Left ventricle myocardium inferior (tissue), 1 donor: Measurements from ENCODE around the gene DISP3. TPM values are rescaled to one million over a fixed set of nuclear protein-coding genes. Genes with fewer than 3 reads are reported as not detected.

Experiments used
- DNase-seq: peaks from one replicate; pipeline ENCODE4 v3.0.0-alpha.2; 2020
- H3K27ac ChIP-seq: fragments of 200-600 bp; replicated peaks from 2 replicates; pipeline ENCODE4 v1.8.0; 2021
- H3K27me3 ChIP-seq: fragments of 200-600 bp; 2 replicates; pipeline ENCODE4 v1.8.0; 2021; ENCODE audit warnings: low read depth
- H3K36me3 ChIP-seq: fragments of 200-600 bp; 2 replicates; pipeline ENCODE4 v1.8.0; 2021
- H3K4me1 ChIP-seq: fragments of 200-600 bp; 2 replicates; pipeline ENCODE4 v1.8.0; 2021
- H3K4me3 ChIP-seq: fragments of 200-600 bp; 2 replicates; pipeline ENCODE4 v1.8.0; 2021; ENCODE audit warnings: mild to moderate bottlenecking, moderate library complexity
- H3K9me3 ChIP-seq: fragments of 200-600 bp; replicated peaks from 2 replicates; pipeline ENCODE4 v1.8.0; 2021
- intact Hi-C: fragments of 100-400 bp; cut with micrococcal nuclease; formaldehyde crosslinking; loops from one replicate; pipeline ENCODE4 v1.11.0; 2022
- total RNA-seq: library from RNA; stranded (reverse); fragmentation: NEBNext Ultra II Directional; extraction: Animal tissue kit (Norgen Biotek cat#: 25700); gene quantifications from one replicate; pipeline ENCODE4 v1.2.1, GENCODE V29; 2021
- TF ChIP-seq, protein P1 (sequence below): fragments of 200-600 bp; IDR thresholded peaks from 2 replicates; pipeline ENCODE4 v1.8.0; 2021; ENCODE audit warnings: antibody characterized with exemption, mild to moderate bottlenecking, borderline replicate concordance
- donor health status: DM: no; HTN: yes; CAD: no; lungs with severe emphysema.

DISP3 gene
- total RNA-seq, 1 donor from 2014 or later = not detected

DNA sequence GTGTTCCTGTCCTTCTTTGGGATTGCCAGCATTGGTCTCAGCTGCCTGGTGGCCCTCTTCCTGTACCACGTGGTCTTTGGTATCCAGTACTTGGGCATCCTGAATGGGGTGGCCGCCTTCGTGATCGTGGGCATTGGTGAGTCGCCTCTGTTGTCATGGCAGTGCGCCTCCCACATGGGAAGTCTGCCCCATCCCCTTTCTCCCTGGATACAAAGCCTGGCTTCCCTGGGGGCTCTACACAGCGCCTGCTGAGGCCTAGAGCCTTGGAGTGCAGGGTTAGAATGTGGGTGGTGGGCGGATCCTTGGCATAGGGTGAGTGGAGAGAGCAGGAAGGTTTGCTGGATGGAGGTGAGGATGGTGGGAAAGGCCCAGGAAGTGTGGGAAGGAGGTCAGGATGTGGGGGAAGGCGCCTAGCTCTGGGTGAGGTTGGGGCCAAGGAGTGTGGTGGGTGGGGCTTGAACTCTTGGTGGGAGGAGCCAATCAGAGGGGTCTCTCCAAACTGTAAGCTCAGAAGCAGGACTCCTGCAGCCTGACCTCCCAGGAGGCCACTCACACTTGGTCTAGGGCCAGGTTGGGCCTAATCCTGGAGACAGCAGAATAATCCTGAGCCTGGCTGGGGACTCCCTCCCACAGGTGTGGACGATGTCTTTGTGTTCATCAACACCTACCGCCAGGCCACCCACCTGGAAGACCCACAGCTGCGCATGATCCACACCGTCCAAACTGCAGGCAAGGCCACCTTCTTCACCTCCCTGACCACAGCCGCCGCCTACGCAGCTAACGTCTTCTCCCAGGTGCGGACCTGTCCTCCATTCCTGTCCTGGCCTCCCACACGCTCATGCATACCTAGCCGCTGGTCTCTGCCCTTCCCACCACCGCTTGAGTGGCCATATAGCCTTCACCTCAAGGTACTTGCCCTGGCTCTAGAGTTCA lies 36.7 kb downstream of the DISP3 start:
- DNase-seq = no peak
- intact Hi-C loops = no loop called here

DNA sequence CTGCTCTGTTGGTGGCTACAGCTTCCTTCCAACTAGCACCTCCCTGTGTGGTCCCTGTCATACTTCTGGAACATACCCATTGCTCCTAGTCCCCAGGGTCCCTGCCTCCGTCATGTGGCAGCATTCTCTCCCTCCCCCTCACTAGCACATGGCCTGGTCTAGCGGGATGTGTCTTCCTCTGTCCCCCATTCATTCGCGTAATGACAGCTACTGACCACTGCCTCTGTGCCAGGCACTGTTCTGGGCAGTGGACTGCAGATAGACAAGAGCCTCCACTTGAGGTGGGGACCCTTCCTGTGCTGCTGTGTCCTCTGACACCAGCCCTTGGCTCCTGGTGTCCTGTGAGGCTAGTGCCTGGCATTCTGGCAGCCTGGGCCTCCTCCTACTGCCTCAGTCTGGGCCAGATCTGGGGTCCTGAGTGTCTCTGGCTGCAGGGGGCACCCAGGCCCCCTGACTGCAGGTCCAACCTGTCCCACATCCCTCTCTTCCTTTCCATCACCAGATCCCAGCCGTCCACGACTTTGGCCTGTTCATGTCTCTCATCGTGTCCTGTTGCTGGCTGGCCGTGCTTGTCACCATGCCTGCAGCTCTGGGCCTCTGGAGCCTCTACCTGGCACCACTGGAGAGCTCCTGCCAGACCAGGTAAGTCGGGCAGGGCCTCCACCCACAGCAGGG lies 38.1 kb downstream of the DISP3 start:
- Histone ChIP-seq H3K27ac (no peak overlapping the region), H3K27me3 (peaks cover 41% of the 10 kb centered on the region), H3K4me1 (no peaks in the 10 kb centered on the region), H3K4me3 (no peak overlapping the region), H3K36me3 (no peaks in the 10 kb centered on the region), H3K9me3 (peaks cover 13% of the 10 kb centered on the region)
- intact Hi-C loops = no loop called here
- TF ChIP-seq, protein P1, sequence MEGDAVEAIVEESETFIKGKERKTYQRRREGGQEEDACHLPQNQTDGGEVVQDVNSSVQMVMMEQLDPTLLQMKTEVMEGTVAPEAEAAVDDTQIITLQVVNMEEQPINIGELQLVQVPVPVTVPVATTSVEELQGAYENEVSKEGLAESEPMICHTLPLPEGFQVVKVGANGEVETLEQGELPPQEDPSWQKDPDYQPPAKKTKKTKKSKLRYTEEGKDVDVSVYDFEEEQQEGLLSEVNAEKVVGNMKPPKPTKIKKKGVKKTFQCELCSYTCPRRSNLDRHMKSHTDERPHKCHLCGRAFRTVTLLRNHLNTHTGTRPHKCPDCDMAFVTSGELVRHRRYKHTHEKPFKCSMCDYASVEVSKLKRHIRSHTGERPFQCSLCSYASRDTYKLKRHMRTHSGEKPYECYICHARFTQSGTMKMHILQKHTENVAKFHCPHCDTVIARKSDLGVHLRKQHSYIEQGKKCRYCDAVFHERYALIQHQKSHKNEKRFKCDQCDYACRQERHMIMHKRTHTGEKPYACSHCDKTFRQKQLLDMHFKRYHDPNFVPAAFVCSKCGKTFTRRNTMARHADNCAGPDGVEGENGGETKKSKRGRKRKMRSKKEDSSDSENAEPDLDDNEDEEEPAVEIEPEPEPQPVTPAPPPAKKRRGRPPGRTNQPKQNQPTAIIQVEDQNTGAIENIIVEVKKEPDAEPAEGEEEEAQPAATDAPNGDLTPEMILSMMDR = no peak
- no peak for DNase-seq

More for the DNA sequence above, 36.7 kb downstream of the DISP3 start:
- peaks cover 41% of the 10 kb centered on the region for H3K27me3 ChIP-seq
- no peaks in the 10 kb centered on the region for H3K4me1 ChIP-seq
- TF ChIP-seq, protein P1 = no peak
- no peaks in the 10 kb centered on the region for H3K36me3 ChIP-seq
- H3K27ac ChIP-seq = no peak overlapping the region
- no peak overlapping the region for H3K4me3 ChIP-seq
- H3K9me3 ChIP-seq = peaks cover 18% of the 10 kb centered on the region

DNA sequence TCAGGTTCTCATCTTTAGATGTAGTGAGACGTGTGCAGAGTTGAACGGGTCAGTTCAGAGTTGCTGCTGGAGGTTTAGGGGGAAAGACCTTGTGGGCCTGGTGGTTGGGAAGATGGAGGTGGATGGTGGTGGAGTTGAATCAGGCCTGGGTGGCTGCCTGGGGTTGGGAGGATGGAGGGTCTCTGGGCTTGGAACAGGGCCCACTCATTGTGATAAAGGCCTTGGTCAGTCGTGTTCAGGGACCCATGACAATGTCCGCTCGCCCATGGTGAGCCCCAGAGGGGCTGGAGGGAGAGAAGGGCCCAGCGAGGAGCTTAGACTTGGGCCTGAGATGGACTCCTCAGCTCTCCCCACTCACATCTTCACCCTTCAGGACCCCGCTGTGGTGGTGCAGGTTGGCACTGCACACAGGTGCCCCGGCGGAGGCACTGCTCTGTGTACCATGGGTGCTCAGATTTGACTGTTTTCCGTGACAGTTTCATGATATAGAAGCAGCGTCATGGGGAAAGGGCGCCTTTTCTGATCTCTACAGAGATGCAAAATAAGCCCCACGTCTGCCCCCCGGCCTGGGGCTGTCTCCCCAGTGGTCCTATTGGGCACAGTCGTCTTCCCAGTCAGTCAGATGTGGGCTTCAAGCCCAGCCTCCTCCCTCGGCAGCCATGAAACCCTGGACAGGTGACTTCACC lies 39.2 kb downstream of the DISP3 start:
- no peak for DNase-seq
- H3K4me1 ChIP-seq = no peaks in the 10 kb centered on the region
- no peak overlapping the region for H3K27ac ChIP-seq
- peaks cover 41% of the 10 kb centered on the region for H3K27me3 ChIP-seq
- no peaks in the 10 kb centered on the region for H3K36me3 ChIP-seq
- intact Hi-C loops = no loop called here
- TF ChIP-seq, protein P1 = no peak
- H3K9me3 ChIP-seq = peaks cover 3% of the 10 kb centered on the region
- H3K4me3 ChIP-seq = no peak overlapping the region

DNA sequence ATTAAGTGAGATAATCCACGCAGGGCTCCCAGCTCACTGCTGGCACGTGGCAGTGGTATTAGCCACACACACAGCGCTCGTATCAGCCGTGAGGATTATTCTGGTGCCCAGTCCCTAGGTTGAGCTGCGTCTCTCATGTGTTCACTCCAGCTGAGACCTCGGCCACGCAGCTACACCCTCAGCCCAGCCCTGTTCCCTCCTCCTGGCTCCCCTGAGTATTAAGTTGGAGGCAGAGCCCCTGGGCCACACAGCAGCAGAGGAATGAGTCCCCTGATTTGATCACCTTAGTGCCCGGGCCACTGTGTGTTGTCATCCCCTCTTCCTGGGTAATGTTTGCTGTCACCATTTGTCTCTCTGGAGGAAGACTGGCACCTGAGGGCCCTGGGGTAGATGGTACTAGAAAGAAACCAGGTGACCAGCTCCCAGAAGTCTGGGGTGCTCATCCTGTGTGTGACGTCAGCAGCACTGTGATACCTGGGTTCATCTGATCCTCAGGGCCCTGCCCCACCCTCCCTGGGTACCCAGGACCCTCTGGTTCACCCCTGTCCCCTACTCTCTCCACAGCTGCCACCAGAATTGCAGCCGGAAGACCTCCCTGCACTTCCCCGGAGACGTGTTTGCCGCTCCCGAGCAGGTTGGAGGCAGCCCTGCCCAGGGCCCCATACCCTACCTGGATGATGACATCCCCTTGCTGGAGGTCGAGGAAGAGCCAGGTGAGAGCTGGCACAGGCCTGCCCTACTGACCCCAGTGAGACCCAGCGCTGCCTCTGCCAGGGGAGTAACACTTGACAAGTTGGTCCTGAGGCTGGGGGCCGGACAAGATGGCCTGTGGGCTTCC lies 40.1 kb downstream of the DISP3 start:
- Histone ChIP-seq H3K27me3 (peaks cover 41% of the 10 kb centered on the region), H3K36me3 (no peaks in the 10 kb centered on the region), H3K27ac (no peak overlapping the region), H3K9me3 (no peaks in the 10 kb centered on the region), H3K4me1 (no peaks in the 10 kb centered on the region), H3K4me3 (no peak overlapping the region)
- no peak for DNase-seq
- TF ChIP-seq, protein P1 = no peak
- intact Hi-C loops = no loop called here

DNA sequence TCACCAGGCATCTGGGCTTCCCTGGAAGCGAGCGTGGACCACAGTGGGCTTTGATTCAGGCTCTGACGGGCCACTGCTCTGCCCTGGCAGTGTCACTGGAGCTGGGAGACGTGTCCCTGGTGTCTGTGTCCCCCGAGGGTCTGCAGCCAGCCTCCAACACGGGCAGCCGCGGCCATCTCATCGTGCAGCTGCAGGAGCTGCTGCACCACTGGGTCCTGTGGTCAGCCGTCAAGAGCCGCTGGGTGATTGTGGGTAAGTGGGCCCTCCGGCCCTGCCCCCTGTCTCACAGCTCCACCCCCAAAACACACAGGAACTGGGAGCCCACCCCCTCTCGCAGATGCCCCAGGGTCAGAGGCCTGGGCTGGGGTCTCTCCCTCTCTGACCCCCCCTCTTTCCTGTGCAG lies 40.7 kb downstream of the DISP3 start:
- no peak for DNase-seq
- intact Hi-C loops = no loop called here

More for the DNA sequence above, 40.7 kb downstream of the DISP3 start:
- no peaks in the 10 kb centered on the region for H3K4me1 ChIP-seq
- H3K27me3 ChIP-seq = peaks cover 41% of the 10 kb centered on the region
- H3K27ac ChIP-seq = no peak overlapping the region
- H3K36me3 ChIP-seq = no peaks in the 10 kb centered on the region
- no peaks in the 10 kb centered on the region for H3K9me3 ChIP-seq
- H3K4me3 ChIP-seq = no peak overlapping the region
- TF ChIP-seq, protein P1 = no peak
